Measurements from ENCODE around the gene FABP3.

DNA sequence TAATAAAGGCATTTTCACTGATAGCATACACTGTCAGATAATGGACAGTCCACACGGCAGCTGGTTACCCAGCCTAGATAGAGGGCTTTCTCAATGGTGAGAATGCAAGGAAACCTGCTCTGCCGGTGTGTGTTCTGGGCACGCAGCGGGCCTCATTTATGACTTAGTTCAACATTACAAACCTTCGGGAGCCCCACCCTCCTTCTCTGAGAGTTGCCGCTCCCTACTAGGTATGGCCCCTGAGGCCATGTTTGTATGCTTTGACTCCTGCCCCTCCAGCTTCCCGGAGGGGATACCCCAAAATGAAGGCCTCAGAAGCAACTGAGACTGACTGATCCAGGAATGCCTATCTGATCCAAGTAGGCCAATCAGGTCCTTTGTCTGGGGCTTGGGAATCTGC, 17.2 kb upstream of the FABP3 start:
- TF ChIP-seq, protein P1, sequence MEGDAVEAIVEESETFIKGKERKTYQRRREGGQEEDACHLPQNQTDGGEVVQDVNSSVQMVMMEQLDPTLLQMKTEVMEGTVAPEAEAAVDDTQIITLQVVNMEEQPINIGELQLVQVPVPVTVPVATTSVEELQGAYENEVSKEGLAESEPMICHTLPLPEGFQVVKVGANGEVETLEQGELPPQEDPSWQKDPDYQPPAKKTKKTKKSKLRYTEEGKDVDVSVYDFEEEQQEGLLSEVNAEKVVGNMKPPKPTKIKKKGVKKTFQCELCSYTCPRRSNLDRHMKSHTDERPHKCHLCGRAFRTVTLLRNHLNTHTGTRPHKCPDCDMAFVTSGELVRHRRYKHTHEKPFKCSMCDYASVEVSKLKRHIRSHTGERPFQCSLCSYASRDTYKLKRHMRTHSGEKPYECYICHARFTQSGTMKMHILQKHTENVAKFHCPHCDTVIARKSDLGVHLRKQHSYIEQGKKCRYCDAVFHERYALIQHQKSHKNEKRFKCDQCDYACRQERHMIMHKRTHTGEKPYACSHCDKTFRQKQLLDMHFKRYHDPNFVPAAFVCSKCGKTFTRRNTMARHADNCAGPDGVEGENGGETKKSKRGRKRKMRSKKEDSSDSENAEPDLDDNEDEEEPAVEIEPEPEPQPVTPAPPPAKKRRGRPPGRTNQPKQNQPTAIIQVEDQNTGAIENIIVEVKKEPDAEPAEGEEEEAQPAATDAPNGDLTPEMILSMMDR (IDR thresholded peaks at IDR 0.05): no peak
- no peak for TF ChIP-seq EP300 (IDR thresholded peaks at IDR 0.05)
- no peak for TF ChIP-seq POLR2AphosphoS5 (IDR thresholded peaks at IDR 0.05)
